Iris pigment epithelial cell (primary cell): ENCODE measurements around the gene LYL1.

Experiments used
- DNase-seq: peaks from one replicate; pipeline ENCODE4 v3.0.0-alpha.2; 2011; ENCODE audit warnings: low read depth

Gene LYL1

DNA sequence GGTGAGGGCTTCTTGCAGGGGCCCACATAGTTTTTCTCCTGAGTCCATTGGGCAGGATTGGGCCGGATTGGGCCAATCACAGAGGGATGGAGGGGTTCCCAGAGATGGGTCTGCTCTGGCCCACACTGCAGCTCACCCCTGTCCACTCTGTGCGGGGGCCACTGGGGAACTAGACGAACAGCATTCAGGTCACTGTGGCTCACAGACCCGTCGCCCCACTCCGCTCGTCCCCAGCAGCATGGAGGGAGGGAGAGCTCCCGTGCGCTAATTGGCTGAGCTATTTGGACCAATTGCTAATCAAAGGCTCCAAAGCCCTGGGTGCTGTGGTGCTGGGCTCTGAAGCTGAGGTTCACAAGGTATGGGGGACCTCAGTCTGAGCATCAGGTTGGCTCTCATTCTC is 26.7 kb upstream of the LYL1 start:
- no peak for DNase-seq

DNA sequence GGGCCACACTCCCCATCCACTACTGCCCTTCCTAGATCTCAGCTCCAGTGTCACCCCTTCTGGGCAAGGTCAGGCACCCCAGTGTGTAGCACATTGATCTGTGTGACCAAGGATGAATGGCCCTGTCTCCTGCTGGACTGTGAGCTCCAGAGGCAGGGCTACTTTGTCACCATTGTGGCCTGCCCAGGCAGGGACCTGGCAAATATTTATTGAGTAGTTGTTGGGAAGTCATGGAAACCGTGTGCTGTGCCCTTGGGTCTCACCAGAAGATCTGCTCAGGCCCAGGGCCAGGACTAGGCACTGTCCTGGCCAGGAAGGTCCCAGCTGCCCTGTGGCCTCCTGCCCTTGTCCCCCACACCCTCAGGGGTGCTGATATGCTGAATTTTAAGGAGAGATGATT is 25.9 kb upstream of the LYL1 start:
- no peak for DNase-seq

DNA sequence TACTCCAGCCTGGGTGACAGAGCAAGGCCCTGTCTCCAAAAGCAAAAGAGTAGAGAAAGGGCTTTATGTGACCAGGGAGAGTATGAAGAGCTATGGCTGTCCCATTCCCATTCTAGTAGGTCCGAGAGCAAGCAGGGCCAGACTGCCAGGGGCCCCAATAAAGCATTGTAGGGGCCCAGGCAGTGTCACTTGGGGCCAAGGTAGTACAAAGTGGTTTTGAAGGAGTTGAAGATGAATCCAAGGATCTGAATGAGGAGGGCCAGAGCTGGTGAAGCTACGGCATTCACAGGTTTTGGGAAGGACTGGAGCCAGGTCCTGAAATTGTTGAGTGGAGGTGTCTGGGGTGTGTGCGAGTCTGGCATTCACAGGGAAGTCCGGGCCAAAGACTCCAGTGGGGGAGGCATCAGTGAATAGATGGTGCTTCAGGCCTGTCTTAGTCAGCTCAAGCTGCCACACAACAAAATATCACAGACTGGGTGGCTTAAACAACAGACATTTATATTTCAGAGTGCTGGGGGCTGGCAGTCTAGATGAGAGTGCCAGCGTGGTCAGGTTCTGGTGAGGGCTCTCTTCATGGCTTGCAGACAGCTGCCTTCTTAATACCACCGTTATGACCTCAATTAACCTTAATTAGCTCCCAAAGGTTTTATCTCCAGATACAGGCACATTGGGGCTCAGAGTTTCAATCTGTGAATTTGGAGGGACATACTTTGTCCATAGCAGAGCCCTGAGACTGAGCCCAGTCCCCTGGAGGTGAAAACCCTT is 25.3 kb upstream of the LYL1 start:
- no peak for DNase-seq

DNA sequence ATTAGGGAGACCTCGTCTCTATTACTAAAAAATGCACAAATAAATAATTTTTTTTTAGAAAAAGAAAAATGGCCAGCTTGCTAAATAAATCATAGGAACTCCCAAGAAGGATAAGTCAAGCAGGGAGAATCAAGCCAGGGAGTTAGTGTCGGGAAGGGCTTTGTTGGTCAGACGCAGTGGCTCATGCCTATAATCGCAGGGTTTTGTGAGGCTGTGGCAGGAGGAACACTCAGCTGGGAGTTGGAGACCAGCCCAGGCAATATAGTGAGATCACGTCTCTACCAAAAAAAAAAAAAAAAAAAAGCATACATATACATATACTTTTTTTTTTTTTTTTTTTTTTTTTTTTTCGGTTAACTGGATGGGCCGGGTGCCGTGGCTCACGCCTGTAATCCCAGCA is 24.4 kb upstream of the LYL1 start:
- DNase-seq, result peak; percentile 43

DNA sequence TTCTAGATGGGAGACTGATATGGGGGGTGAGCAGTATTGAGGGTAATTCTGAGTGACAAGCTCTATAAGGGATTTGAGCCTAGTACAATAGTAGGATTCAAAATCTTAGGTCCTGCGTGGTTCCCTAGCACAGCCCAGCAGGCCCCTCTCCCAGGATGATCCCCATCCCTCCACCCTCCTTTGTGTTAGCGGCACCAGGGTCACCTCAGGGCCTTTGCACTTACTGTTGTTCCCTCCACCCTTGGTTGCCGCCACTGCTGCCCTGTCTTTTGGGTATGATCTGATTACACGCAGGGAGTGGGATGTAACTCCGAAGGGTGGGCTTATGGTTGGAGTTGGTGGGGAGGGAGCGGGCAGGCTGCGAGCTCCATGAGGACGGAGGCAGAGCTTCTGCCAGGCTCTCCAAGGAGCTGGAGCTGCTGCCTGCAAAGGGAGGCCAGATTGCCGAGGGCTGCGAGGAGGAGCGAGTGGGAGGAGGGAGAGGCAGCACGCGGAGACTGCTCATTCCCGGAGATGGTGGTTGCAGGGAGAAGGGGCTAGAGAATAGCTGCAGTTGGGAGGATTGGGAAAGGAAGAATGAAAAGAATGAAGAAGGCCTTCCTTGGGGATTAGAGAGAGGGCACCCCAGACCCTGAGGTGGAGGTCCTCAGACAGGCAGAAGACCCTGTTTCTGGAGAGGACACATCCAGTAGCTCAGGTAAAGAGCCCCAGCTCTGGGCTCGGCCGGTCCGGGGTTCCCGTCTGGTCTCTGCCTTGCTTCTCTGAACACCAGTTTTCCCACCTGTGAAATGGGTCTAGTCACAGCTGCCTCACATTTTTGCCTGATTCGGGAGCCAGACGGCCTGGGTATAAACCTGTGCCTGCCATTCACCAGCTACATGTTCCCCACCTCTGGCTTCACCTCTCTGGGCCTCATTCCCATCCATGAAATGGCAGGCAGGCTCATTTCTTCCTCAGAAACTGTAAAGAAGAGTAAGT is 20.6 kb upstream of the LYL1 start:
- DNase-seq, result no peak

DNA sequence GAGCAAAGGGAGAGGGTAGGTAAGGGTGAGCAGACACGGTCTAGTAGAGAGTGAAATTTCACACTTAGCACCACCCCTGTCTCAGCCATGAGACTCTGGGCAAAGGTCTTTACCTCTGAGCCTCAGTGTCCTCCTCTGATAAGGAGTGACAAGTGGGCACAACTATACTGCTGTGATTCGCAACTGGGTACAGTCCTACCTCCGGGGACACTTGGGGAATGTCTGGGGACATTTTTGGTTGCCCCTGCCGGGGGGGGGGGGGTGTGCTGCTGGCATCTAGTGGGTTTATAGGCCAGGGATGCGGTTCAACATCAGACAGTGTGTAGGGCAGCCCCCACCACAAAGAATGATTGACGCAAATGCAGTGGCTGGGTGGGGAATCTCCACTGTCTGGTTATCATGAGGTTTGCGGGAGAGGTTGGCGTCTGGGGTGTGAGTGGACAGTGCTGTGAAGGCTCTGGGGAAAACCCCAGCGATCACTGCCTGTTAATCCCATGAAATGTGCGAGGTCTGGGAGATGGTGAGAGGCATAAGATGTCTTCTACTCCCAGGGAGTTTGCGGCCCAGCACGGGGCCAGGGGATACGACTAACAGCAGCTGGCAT is 19.7 kb upstream of the LYL1 start:
- DNase-seq, result peak; percentile 41

DNA sequence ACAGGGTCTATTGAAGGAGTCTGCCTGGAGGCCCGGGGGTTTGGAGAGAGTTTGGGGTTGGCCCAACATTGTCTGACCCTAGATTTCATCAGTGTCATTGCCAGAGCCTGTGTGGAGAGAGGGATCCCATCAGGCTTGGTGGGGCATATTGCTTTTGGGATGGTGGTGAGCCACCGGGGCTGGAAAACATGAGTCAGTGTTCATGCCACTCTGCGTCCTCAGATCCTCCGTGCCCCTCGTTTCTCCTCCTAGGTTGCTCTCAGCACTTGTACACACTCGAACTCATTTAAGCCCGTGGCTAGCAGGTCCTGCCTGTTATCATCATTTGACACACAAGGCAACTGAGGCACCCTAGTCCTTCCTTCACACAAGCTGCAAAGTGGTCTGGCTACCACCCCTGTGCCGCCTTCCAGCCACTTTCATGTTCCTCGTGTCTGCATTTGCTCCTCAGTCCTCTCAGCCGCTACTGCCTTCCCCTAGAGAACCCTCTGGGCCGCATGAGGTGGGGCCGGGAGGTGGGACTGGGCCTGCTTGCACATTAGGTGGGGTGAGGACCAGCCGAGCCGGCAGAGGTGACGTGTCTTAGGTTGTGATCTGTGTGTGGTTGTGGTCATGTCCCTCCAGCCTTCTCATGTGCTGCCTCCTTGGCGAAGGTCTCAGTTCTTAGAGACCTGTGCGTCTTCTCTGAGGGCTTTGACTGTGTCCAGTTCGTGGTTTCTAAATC is 19.1 kb upstream of the LYL1 start:
- no peak for DNase-seq

DNA sequence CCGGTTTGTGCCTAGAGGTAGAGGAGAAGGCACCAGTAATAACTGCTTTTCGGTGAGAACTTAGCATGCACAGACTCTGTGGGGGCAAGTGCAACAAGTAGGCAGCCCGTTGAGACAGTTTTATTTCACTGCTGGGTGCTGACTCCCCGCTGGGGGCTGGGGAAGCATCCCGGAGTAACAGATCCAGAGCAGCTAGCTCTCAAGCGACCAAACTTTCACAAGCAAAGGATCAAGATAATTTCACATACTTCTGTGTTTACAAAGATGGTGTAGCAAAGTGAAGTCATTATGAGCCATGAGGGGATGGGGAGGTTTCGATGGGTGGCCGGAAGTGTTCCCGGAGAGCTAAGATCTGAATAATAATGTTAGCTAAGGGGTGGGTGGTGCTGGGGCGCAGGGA is 18.2 kb upstream of the LYL1 start:
- peak; percentile 90 for DNase-seq

DNA sequence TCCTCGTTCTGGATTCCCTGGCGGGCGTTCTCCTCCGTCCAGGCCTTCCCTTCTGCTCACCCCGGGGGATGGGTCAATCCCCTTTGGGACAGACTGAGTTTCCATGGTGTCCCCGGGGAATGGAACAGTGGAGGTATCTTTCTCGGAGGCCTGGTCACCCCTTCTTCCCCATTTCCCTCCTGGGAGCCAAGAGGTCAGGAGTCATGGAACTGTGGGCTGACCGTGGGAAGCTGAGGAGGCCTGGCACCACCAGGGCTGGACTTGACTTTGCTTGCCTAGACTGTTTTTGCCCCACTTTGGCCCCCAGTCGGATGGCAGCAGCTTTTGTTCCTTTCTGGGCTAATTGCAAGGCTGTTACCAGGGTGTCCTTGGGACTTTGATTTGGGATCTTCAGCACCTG is 17.4 kb upstream of the LYL1 start:
- DNase-seq, result no peak

DNA sequence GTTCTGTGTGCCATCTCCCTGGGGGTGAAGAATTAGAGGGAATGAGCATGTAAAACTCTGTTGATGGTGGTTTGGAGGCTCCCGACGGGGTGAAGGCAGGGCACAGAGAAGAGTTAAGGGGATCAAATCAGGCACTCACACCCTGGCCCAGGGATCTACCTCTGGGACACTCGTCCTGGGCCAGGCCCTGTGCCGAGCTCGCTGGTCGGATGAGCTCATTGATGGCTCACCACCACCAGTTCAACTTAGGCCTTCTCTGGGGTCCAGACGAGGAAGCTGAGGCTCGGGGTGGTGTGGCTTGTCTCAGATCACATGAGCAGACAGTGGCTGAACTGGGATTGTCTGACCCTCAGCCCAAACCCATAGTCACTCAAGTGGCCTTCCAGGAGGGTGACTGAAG is 17.0 kb upstream of the LYL1 start:
- DNase-seq, result peak; percentile 42

DNA sequence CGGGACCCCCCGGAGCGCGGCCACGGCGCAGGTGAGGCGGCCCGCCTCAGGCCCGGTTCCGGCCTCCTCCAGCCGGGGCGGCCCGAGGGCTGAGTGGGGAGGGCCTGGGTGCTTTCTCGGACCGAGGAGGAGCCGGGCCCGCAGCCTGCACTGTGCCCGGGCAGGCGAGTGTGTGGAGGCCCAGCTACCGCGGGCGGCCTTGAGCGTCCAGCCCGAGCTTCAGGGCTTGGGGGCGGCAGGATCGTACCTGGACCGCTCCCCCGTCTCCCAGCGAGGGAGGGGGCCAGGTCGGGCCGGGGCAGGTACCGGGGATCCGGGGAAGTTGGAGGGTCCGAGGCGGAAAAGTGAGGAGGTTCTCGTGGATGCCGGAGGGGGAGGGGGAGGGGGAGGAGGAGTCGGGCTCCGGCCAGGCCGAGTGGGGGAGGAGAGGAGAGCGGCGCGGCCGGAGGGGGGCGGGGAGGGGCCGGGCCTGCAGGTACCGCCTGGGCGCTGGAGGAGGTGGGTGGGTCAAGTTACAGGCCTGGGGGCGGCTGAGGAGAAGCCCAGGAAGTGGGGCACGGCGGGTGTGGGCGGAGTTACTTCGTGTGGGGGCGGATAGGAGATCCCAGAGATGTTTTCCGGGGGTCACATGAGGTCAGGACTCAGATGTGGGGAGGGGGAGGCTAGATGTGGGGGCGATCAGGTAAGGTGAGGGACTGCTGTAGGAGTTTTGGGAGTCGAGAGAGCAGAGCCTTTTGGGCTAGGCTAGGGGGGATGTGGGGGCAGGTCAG is 16.0 kb upstream of the LYL1 start:
- DNase-seq, result peak; percentile 55

DNA sequence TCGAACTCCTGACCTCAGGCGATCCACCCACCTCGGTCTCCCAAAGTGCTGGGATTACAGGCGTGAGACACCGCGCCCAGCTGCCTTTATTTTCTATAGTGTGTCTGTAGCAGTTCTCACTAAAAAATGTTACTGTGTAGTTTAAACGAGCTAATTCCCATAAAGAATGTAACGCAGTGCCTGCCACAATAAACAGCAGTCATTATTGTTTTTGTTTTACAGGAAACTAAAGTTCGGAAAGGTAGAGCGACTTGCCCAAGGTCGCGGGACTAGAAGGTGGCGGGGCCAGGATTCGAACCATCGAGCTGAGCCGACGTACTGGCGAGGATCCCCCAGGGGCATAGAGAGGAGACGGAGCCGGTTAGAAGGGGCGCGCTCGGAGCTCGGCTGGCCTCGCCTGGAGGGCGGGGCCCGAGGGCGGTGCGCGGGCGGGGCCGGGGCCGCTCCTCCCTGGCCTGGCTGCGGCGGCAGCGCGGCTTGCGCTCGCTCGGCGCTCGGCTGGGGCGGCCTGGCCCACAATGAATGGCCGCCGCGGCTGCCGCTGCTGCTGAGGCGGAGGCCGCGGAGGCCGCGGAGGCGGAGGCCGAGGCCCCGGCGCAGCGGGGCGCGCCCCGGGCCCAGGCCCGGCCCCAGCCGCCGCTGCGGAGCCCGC is 15.2 kb upstream of the LYL1 start, which contains the start of gene NACC1:
Gene NACC1, plus strand, starts transcription at position 493 of the 652 bp plus-strand sequence. CDS start 16,944 bp downstream, outside the sequence.
- peak; percentile 88 for DNase-seq

DNA sequence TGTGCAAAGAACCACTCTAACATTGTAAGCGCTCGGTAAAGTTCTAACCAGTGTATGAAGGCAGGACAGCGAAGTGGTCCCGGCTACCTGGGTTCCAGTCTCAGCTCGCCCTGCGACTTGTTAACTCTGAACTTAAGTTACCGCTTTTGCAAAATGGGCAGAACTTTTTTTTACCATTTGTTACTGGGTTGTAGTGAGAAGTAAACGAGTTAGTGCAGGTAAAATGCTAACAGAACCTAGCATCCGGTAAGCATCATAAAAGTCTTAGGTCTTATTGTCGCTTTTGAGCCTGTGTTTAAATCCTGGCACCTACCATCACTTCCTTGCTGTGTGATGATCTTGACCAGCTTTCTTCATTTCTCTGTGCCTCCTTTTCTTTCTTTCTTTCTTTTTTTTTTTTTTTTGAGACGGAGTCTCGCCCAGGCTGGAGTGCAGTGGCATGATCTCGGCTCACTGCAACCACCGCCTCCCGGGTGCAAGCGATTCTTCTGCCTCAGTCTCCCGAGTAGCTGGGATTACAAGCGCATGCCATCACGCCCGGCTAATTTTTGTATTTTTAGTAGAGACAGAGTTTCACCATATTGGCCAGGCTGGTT is 14.6 kb upstream of the LYL1 start:
- no peak for DNase-seq

DNA sequence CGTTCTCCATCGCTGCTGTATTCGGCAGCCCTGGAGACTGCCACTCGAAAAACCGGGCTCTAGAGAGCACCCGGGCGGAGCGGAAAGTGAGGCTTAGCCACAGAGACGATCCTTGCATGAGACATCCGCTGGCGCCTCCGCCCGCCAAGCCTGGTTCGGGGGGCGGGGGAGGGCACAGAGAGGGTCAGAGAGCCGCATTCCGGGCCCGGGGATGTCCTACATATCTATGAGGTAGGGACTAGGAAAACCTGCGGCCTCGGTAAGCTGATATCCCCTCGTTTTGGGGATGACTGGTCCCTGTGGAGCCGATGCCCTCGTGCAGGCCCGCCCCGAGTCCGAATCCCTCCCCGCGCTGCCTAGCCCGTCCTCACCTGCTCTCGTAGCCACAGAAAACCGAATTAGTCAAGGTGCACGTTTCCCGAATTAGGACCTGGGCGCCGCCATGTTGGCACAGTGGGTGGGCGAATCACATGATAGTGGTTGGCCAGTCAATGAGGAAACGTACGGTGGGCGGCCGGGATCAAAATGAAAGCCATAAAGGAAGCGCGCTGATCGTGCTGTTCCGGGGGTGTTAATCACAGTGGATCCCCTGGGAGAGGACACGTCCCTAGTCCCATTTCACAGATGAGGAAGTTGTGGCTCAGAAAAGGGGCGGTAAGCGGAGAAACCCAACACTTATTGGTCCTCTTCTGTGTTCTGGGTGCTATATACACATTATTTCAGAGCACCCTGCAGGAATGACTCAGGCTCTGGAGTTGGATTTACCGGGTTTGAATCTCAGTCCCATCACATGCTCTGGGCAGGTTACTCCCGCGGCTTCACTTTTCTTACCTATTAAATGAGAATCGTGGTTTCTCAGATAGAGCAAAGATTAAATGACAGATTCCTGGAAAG is 13.9 kb upstream of the LYL1 start, which contains the start of gene TRMT1:
Gene TRMT1, minus strand, starts transcription at position 459 of the 894 bp plus-strand sequence. Its CDS starts 341 bp downstream, at position 118.
- peak; percentile 95 for DNase-seq

DNA sequence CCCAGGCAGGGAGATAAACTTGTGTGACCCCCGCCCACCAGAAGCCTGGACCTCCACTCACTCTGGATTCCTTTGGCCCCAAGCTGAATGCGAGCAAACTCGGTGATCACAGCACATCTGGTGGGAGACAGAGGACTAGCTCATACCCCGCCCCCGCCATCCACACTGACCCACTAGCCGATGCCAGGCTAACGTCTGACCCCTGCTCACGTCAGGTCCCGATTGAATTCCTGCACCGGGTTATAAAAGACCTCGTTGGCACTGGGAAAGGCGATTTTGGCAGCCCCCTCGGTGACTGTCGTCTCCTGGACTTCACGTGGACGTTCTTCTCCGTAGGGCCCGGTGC is 13.3 kb upstream of the LYL1 start:
- no peak for DNase-seq

DNA sequence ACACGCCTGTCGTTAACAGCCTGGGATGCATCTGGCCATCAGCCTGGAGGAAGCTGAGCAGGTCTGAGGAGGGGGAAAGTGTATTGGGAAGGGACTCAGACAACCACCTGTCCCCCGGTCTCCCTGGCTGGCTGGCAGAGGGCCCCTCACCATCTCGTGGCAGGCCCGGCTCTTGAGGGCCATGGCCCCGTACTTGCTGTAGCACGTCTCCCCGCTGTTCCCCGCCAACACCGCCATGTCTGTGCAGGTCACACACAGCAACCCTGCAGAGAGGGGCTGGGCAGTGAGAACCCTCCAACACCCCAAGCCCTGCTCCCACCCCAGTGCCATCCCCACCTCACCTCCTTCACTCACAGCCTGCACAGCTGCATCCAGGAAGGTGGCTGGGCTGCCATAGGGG is 9.9 kb upstream of the LYL1 start:
- no peak for DNase-seq

DNA sequence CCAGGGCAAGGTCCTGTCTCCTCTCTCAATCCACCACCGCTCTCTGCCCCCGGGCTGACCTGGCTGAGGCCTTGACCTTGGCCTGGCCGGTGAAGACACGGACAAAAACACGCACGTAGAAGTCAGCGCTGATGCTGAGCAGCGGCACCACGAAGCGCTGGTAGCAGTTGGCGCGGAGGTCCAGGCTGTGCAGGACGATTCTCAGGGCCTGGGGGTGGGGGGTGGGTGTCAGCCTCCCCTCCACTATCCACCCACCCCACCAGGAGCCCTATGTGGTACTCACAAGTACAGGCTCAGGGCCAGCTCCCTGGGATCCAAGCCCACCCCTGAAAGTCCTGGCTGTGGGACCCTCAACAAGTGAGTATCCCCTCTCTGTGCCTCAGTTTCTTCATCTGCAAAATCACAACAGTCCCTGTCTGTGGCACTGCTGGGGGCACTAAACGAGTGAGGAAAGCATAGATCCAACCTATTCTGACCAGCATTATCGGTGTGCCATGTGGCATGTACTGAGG is 7.5 kb upstream of the LYL1 start:
- no peak for DNase-seq

DNA sequence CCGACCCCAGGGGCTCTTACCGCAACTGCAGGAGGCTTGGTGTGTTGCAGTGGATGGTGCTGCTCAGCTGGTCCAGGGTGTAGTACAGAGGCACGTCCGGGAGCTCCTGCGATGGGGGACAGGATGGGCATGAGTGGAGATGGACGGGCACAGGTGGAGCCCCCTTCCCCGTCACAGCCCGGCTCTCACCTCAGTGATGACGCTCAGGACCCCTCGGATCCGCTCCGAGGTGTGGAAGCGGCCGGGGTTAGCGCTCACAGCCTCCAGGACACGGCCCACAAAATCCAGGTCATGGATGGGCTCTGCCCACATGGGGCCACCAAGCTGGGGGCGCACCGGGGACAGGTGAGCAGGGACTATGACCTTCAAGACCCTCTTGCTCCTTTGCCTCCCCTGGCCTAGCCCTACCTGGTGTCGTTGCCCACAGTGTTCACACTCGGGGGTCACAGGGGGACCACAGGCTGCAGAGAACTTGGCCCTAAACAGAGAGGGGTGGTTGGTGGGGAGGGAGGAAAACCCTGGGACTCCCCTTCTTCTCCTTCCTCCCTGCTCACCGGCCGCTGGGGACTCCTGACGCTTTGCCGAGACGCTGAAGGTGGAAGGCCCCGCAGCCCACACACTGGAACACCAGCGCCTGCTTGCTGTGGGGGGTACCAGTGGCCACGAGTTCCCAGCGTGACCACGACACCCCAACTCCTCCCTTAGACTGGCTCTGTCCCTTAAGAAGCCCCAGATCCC is 6.9 kb upstream of the LYL1 start:
- DNase-seq, result no peak
